ENCODE measurements around the gene NOXRED1.
A peak's percentile ranks its signal among the peaks of the same experiment; 100 is the strongest.
"Not testable (repeated sequence)": the region's sequence is repeated elsewhere in the genome, so short reads cannot be mapped to it uniquely, and the experiment has no call there.

NOXRED1 gene

DNA sequence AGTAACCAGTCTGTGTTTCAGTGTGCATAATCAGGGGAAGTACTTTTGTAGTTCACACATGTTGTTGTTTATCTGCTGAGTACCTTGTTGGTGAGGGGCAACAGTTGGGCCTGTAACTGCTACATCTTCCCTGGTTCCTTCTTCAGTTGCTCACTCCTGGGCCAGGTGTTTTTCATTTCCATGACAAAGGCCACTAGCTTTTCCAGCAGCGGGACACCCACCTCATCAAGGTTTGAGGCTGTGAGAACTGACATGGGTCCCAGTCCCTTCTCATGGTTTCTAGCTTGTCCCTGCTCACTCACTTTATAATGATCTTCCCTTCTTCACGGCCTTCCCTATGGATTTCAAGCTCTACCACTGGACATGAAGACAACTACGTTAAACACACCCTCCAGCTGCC lies 1.5 kb upstream of the NOXRED1 start:
- Histone ChIP-seq H3K27ac (no peak overlapping the region), H3K27me3 (no peaks in the 10 kb centered on the region), H3K36me3 (peaks cover 85% of the 10 kb centered on the region), H3K4me3 (ENCODE audit: low read depth in 1 of 2, low read length in 1 of 2) (no peak overlapping the region), H3K4me1 (ENCODE audit: control insufficient read depth in 1 of 2, insufficient read depth in 1 of 2, low read depth in 1 of 2, low read length in 1 of 2) (no peaks in the 10 kb centered on the region), H3K9me3 (no peaks in the 10 kb centered on the region)
- TF ChIP-seq, protein P1, sequence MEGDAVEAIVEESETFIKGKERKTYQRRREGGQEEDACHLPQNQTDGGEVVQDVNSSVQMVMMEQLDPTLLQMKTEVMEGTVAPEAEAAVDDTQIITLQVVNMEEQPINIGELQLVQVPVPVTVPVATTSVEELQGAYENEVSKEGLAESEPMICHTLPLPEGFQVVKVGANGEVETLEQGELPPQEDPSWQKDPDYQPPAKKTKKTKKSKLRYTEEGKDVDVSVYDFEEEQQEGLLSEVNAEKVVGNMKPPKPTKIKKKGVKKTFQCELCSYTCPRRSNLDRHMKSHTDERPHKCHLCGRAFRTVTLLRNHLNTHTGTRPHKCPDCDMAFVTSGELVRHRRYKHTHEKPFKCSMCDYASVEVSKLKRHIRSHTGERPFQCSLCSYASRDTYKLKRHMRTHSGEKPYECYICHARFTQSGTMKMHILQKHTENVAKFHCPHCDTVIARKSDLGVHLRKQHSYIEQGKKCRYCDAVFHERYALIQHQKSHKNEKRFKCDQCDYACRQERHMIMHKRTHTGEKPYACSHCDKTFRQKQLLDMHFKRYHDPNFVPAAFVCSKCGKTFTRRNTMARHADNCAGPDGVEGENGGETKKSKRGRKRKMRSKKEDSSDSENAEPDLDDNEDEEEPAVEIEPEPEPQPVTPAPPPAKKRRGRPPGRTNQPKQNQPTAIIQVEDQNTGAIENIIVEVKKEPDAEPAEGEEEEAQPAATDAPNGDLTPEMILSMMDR (IDR thresholded peaks at IDR 0.05) = no peak

GRCh38 chr14:77421201-77421600 lies 2.1 kb downstream of the NOXRED1 start:
- Histone ChIP-seq H3K36me3 (peaks cover 49% of the 10 kb centered on the region), H3K27ac (no peak overlapping the region), H3K27me3 (no peaks in the 10 kb centered on the region), H3K4me3 (ENCODE audit: low read depth in 1 of 2, low read length in 1 of 2) (no peak overlapping the region), H3K4me1 (ENCODE audit: control insufficient read depth in 1 of 2, insufficient read depth in 1 of 2, low read depth in 1 of 2, low read length in 1 of 2) (no peaks in the 10 kb centered on the region), H3K9me3 (no peaks in the 10 kb centered on the region)
- TF ChIP-seq, protein P1 (IDR thresholded peaks at IDR 0.05) = no peak

GRCh38 chr14:77416836-77417235 lies 6.5 kb downstream of the NOXRED1 start:
- TF ChIP-seq, protein P1 (IDR thresholded peaks at IDR 0.05) = no peak
- Histone ChIP-seq H3K4me3 (ENCODE audit: low read depth in 1 of 2, low read length in 1 of 2) (no peak overlapping the region), H3K9me3 (no peaks in the 10 kb centered on the region), H3K27me3 (no peaks in the 10 kb centered on the region), H3K27ac (no peak overlapping the region), H3K36me3 (peaks cover 6% of the 10 kb centered on the region), H3K4me1 (ENCODE audit: control insufficient read depth in 1 of 2, insufficient read depth in 1 of 2, low read depth in 1 of 2, low read length in 1 of 2) (no peaks in the 10 kb centered on the region)

- H3K9me3 ChIP-seq; H3K36me3 ChIP-seq; H3K27me3 ChIP-seq; H3K27ac ChIP-seq; H3K4me3 ChIP-seq (ENCODE audit: low read depth in 1 of 2, low read length in 1 of 2); H3K4me1 ChIP-seq (ENCODE audit: control insufficient read depth in 1 of 2, insufficient read depth in 1 of 2, low read depth in 1 of 2, low read length in 1 of 2): not testable (repeated sequence)
Observed at GRCh38 chr14:77416098-77416497, 7.2 kb downstream of the NOXRED1 start.

DNA sequence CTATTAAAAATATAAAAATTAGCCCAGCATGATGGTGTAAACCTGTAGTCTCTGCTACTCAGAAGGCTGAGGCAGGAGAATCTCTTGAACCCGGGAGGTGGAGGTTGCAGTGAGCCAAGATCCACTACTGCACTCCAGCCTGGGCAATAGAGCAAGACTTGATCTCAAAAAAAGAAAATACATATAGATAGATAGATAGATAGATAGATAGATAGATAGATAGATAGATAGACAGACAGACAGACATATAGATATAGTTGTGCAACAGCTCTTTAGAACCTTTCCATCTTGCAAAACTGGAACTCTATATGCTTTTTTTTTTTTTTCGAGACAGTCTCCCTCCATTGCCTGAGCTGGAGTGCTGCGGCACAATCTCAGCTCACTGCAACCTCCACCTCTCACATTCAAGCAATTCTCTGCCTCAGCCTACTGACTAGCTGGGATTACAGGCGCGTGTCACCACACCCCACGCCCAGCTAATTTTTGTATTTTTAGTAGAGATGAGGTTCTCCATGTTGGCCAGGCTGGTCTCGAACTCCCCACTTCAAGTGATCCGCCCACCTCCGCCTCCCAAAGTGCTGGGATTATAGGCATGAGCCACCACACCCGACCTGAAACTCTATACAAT lies 7.8 kb downstream of the NOXRED1 start:
- H3K27me3 ChIP-seq; H3K36me3 ChIP-seq; H3K27ac ChIP-seq; H3K4me1 ChIP-seq (ENCODE audit: control insufficient read depth in 1 of 2, insufficient read depth in 1 of 2, low read depth in 1 of 2, low read length in 1 of 2); H3K4me3 ChIP-seq (ENCODE audit: low read depth in 1 of 2, low read length in 1 of 2); H3K9me3 ChIP-seq: not testable (repeated sequence)

DNA sequence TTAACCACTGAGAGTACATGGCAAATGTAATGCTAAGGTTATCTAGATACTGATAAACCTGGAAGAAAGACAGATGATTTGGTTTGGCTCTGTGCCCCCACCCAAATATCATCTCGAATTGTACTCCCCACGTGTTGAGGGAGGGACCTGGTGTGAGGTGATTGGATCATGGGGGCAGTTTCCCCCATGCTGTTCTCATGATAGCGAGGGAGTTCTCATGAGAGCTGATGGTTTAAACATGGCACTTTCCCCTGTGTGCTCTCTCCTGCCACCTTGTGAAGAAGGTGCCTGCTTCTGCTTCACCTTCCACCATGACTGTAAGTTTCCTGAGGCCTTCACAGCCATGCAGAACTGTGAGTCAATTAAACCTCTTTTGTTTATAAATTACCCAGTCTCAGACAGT lies 14.2 kb downstream of the NOXRED1 start:
- Histone ChIP-seq H3K36me3 (no peaks in the 10 kb centered on the region), H3K4me3 (ENCODE audit: low read depth in 1 of 2, low read length in 1 of 2) (no peak overlapping the region), H3K9me3 (no peaks in the 10 kb centered on the region), H3K4me1 (ENCODE audit: control insufficient read depth in 1 of 2, insufficient read depth in 1 of 2, low read depth in 1 of 2, low read length in 1 of 2) (peaks cover 32 to 39% of the 10 kb centered on the region in 2 experiments), H3K27ac (peak overlapping the region; percentile 27), H3K27me3 (no peaks in the 10 kb centered on the region)
- TF ChIP-seq, protein P1 (IDR thresholded peaks at IDR 0.05) = no peak
